Mesenchymal stem cell (in vitro differentiated cells and primary cell): Measurements from ENCODE around the gene PYROXD2.
"Not testable (repeated sequence)": the region's sequence is repeated elsewhere in the genome, so short reads cannot be mapped to it uniquely, and the experiment has no call there.

Source experiments
- DNase-seq: peaks from one replicate; pipeline ENCODE4 v3.0.0-alpha.2; 2013
- H2AFZ ChIP-seq: one replicate; pipeline ENCODE4 v1.6.1; 2013; ENCODE audit warnings: low read depth, mild to moderate bottlenecking, control low read depth, inconsistent platforms, low read length, moderate library complexity
- H2AK5ac ChIP-seq: 2 replicates; pipeline ENCODE4 v1.6.1; 2013; ENCODE audit warnings: low read length, moderate library complexity, mild to moderate bottlenecking, inconsistent platforms; ENCODE audit not compliant: severe bottlenecking
- H2BK120ac ChIP-seq: one replicate; pipeline ENCODE4 v1.6.1; 2013; ENCODE audit warnings: low read depth, mild to moderate bottlenecking, inconsistent platforms, low read length, moderate library complexity
- H2BK12ac ChIP-seq, 2 experiments: one replicate each; pipeline ENCODE4 v1.6.1; 2013; ENCODE audit warnings: inconsistent platforms in 2 of 2, low read length in 2 of 2, mild to moderate bottlenecking in 2 of 2, moderate library complexity in 2 of 2, control low read depth in 1 of 2
- H2BK15ac ChIP-seq: one replicate; pipeline ENCODE4 v1.6.1; 2013; ENCODE audit warnings: mild to moderate bottlenecking, low read depth, inconsistent platforms; ENCODE audit not compliant: poor library complexity, severe bottlenecking
- H2BK5ac ChIP-seq: 2 replicates; pipeline ENCODE4 v1.6.1; 2013; ENCODE audit warnings: low read depth, mild to moderate bottlenecking, low read length, control low read depth, inconsistent platforms; ENCODE audit not compliant: poor library complexity, severe bottlenecking
- H3K14ac ChIP-seq, 2 experiments: one replicate each; pipeline ENCODE4 v1.6.1; 2013; ENCODE audit warnings: inconsistent platforms in 2 of 2, low read length in 2 of 2, control low read depth in 1 of 2, mild to moderate bottlenecking in 1 of 2, moderate library complexity in 1 of 2
- H3K18ac ChIP-seq, 2 experiments: one replicate each; pipeline ENCODE4 v1.6.1; 2013; ENCODE audit warnings: inconsistent platforms in 2 of 2, low read length in 2 of 2, control low read depth in 1 of 2, low read depth in 1 of 2, mild to moderate bottlenecking in 1 of 2
- H3K23ac ChIP-seq, 2 experiments: one replicate each; pipeline ENCODE4 v1.6.1; 2013; ENCODE audit warnings: inconsistent platforms in 2 of 2, low read length in 2 of 2, mild to moderate bottlenecking in 2 of 2, moderate library complexity in 2 of 2, control low read depth in 1 of 2
- H3K27ac ChIP-seq: 2 replicates; pipeline ENCODE4 v1.5.1; 2013; ENCODE audit warnings: mild to moderate bottlenecking, moderate library complexity, low read length, control low read depth, inconsistent platforms; ENCODE audit not compliant: poor library complexity, severe bottlenecking
- H3K27me3 ChIP-seq, 2 experiments: 2 replicates each; pipeline versions ENCODE4 v1.6.1 to v1.7.0; 2013; ENCODE audit warnings: low read length in 2 of 2, mild to moderate bottlenecking in 2 of 2, moderate library complexity in 2 of 2, control low read depth in 1 of 2, inconsistent platforms in 1 of 2; ENCODE audit not compliant: control insufficient read depth in 1 of 2, insufficient read depth in 1 of 2
- H3K36me3 ChIP-seq, 2 experiments: 2 replicates each; pipeline versions ENCODE4 v1.6.1 to v1.7.0; 2013; ENCODE audit warnings: low read length in 2 of 2, control low read depth in 1 of 2, inconsistent platforms in 1 of 2, low read depth in 1 of 2, mild to moderate bottlenecking in 1 of 2; ENCODE audit not compliant: insufficient read depth in 2 of 2, control insufficient read depth in 1 of 2
- H3K4ac ChIP-seq, 2 experiments: one replicate each; pipeline ENCODE4 v1.6.1; 2013; ENCODE audit warnings: inconsistent platforms in 2 of 2, low read length in 2 of 2, mild to moderate bottlenecking in 2 of 2, moderate library complexity in 2 of 2, control low read depth in 1 of 2, low read depth in 1 of 2
- H3K4me1 ChIP-seq: 2 replicates; pipeline ENCODE4 v1.6.1; 2013; ENCODE audit warnings: low read depth, low read length, control low read depth; ENCODE audit not compliant: control insufficient read depth, insufficient read depth
- H3K4me2 ChIP-seq: 2 replicates; pipeline ENCODE4 v1.6.1; 2013; ENCODE audit warnings: low read length, mild to moderate bottlenecking, inconsistent platforms; ENCODE audit not compliant: poor library complexity, severe bottlenecking
- H3K4me3 ChIP-seq, 2 experiments: 2 replicates each; pipeline versions ENCODE4 v1.5.1 to v1.7.0; 2013; ENCODE audit warnings: low read length in 2 of 2, mild to moderate bottlenecking in 2 of 2, control low read depth in 1 of 2, low read depth in 1 of 2; ENCODE audit not compliant: insufficient read depth in 1 of 2
- H3K79me1 ChIP-seq: replicated peaks from 2 replicates; pipeline ENCODE4 v1.6.1; 2013; ENCODE audit warnings: mild to moderate bottlenecking, control low read depth, low read length, inconsistent platforms; ENCODE audit not compliant: poor library complexity, severe bottlenecking
- H3K9ac ChIP-seq: 2 replicates; pipeline ENCODE4 v1.7.0; 2013; ENCODE audit warnings: mild to moderate bottlenecking, low read length, moderate library complexity
- H3K9me3 ChIP-seq: 2 replicates; pipeline ENCODE4 v1.7.0; 2013; ENCODE audit warnings: mild to moderate bottlenecking, low read length; ENCODE audit not compliant: control insufficient read depth
- H4K8ac ChIP-seq: one replicate; pipeline ENCODE4 v1.6.1; 2013; ENCODE audit warnings: inconsistent platforms, mild to moderate bottlenecking, low read length, moderate library complexity
- H4K91ac ChIP-seq: one replicate; pipeline ENCODE4 v1.6.1; 2013; ENCODE audit warnings: mild to moderate bottlenecking, low read length, inconsistent platforms
- WGBS: methylation state at CpG from one replicate; pipeline ENCODE4 v1.1.7; 2013; ENCODE audit warnings: mixed read lengths; 5-methylcytosine and 5-hydroxymethylcytosine counted together

Gene PYROXD2

DNA sequence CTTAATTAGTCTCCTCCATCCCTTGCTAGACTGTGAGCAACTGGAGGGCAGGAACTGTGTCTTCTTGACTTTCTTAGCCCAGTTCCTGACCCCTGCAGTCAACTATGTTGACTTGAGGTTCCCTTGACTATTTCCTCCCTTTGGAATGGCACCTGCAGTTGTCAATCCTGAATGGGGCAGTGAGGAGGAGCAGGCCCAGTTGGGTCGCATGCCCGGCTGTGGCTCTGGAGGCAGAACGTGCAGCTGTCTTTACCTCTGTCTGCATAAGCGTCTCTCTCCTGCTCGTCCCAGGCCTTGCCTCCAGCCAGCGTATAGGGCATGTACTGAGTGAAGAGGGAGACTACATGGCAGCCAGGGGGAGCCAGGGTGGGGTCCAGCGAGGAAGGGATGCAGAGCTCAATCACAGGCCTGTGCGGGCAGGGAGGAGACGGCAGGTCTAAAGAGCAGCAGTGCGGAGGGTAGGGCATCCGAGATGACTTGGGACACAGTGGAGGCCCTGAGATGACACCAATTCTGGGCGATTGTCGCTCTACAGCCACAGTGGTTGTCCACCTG, 26.8 kb downstream of the PYROXD2 start:
- H2AK5ac ChIP-seq, result no peak overlapping the region
- H3K23ac ChIP-seq, result no peak overlapping the region
- H2AFZ ChIP-seq, result no peak overlapping the region
- H2BK120ac ChIP-seq, result no peak overlapping the region
- no peak overlapping the region for H3K9ac ChIP-seq
- no peak overlapping the region for H3K14ac ChIP-seq
- no peak overlapping the region for H3K4me2 ChIP-seq
- no peaks in the 10 kb centered on the region for H3K9me3 ChIP-seq
- no peak overlapping the region for H4K8ac ChIP-seq
- no peak overlapping the region for H3K27ac ChIP-seq
- 96% methylated on average over 13 of the region's 13 CpGs for WGBS
- no peak overlapping the region for H3K4me3 ChIP-seq
- no peaks in the 10 kb centered on the region for H3K27me3 ChIP-seq
- peaks cover 13% of the 10 kb centered on the region for H3K4me1 ChIP-seq
- no peak overlapping the region for H2BK5ac ChIP-seq
- no peak overlapping the region for H3K18ac ChIP-seq
- H3K79me1 ChIP-seq, result no peaks in the 10 kb centered on the region
- no peak for DNase-seq
- peak overlapping the region; percentile 19 for H2BK15ac ChIP-seq
- H4K91ac ChIP-seq, result no peak overlapping the region
- H3K36me3 ChIP-seq, result peaks cover 12 to 21% of the 10 kb centered on the region in 2 experiments
- H2BK12ac ChIP-seq, result no peak overlapping the region
- H3K4ac ChIP-seq, result no peak overlapping the region

GRCh38 chr10:98384531-98385133, 30.4 kb downstream of the PYROXD2 start:
- Histone ChIP-seq H2AFZ (no peak overlapping the region), H3K4ac (no peak overlapping the region), H2AK5ac (no peak overlapping the region), H3K36me3 (peaks cover 5 to 21% of the 10 kb centered on the region in 2 experiments), H2BK12ac (no peak overlapping the region), H3K18ac (no peak overlapping the region), H3K23ac (no peak overlapping the region), H3K27ac (no peak overlapping the region), H3K79me1 (no peaks in the 10 kb centered on the region), H3K4me3 (no peak overlapping the region), H3K9me3 (no peaks in the 10 kb centered on the region), H3K9ac (no peak overlapping the region), H3K4me1 (peaks cover 19% of the 10 kb centered on the region), H4K8ac (no peak overlapping the region), H3K14ac (no peak overlapping the region), H2BK5ac (no peak overlapping the region), H2BK120ac (no peak overlapping the region), H2BK15ac (no peak overlapping the region), H3K4me2 (no peak overlapping the region), H3K27me3 (no peaks in the 10 kb centered on the region), H4K91ac (no peak overlapping the region)
- WGBS, result 98% methylated on average over 9 of the region's 9 CpGs
- no peak for DNase-seq

GRCh38 chr10:98383869-98384268, 31.1 kb downstream of the PYROXD2 start:
- H2BK15ac ChIP-seq, result peak overlapping the region; percentile 76
- H2AK5ac ChIP-seq, result peak overlapping the region; percentile 75
- peak overlapping the region in 1 of 2 experiments; percentile 47 for H3K4ac ChIP-seq
- peak overlapping the region; percentile 42 for H4K8ac ChIP-seq
- peak overlapping the region in 1 of 2 experiments; percentile 41 for H3K18ac ChIP-seq
- H3K14ac ChIP-seq, result no peak overlapping the region
- no peak overlapping the region for H3K4me3 ChIP-seq
- no peaks in the 10 kb centered on the region for H3K9me3 ChIP-seq
- H2BK120ac ChIP-seq, result no peak overlapping the region
- peaks cover 5 to 21% of the 10 kb centered on the region in 2 experiments for H3K36me3 ChIP-seq
- H3K9ac ChIP-seq, result no peak overlapping the region
- no peak overlapping the region for H2BK5ac ChIP-seq
- H2AFZ ChIP-seq, result no peak overlapping the region
- no peaks in the 10 kb centered on the region for H3K79me1 ChIP-seq
- H3K27me3 ChIP-seq, result no peaks in the 10 kb centered on the region
- H3K27ac ChIP-seq, result no peak overlapping the region
- H3K4me2 ChIP-seq, result no peak overlapping the region
- no peak for DNase-seq
- 97% methylated on average over 6 of the region's 6 CpGs for WGBS
- H4K91ac ChIP-seq, result no peak overlapping the region
- H2BK12ac ChIP-seq, result peak overlapping the region in 1 of 2 experiments; percentile 33
- peaks cover 19% of the 10 kb centered on the region for H3K4me1 ChIP-seq
- no peak overlapping the region for H3K23ac ChIP-seq

DNA sequence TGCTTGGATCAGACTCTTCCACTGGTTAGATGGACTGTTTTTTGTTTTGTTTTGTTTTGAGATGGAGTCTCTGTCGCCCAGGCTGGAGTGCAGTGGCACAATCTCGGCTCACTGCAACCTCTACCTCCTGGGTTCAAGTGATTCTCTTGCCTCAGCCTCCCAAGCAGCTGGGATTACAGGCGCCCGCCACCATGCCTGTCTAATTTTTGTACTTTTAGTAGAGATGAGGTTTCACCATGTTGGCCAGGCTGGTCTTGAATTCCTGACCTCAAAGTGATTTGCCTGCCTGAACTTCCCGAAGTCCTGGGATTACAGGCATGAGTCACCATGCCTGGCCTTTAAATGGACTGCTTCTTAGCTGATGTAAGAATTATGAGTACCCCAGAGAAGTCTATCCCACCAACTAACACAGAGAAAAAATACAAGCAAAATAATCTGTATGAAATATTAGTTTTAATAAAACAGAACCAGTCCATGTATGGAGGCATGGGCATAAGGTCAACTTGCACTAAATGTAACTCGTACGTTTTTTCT, 31.8 kb downstream of the PYROXD2 start:
- Histone ChIP-seq H2BK15ac (peak overlapping the region; percentile 55), H2BK12ac (peak overlapping the region in 1 of 2 experiments; percentile 67), H3K18ac (peak overlapping the region in 1 of 2 experiments; percentile 69), H3K36me3 (peaks cover 5 to 21% of the 10 kb centered on the region in 2 experiments), H3K4ac (peak overlapping the region; percentile 24 to 57), H3K4me1 (peaks cover 17% of the 10 kb centered on the region), H3K27ac (peak overlapping the region; percentile 52), H3K14ac (peak overlapping the region in 1 of 2 experiments; percentile 63)
- H3K23ac ChIP-seq, H4K8ac ChIP-seq, H3K27me3 ChIP-seq, H2AFZ ChIP-seq, H3K4me2 ChIP-seq, H3K9ac ChIP-seq, H2BK120ac ChIP-seq, H3K79me1 ChIP-seq, H3K9me3 ChIP-seq, H2AK5ac ChIP-seq, H4K91ac ChIP-seq, H3K4me3 ChIP-seq, H2BK5ac ChIP-seq: not testable (repeated sequence)
- DNase-seq, result peak; percentile 84
- 71% methylated on average over 7 of the region's 7 CpGs for WGBS
